IMR-90 (cell line): ENCODE data around the gene MT3. TPM values are rescaled to one million over a fixed set of nuclear protein-coding genes. Genes with fewer than 3 reads are reported as not detected.
A peak's percentile ranks its signal among the peaks of the same experiment; 100 is the strongest.

Experiments used
- ATAC-seq: fragments of 200-7000 bp; cut with Tn5 transposase; 2 replicates; pipeline ENCODE4 v1.9.1; 2020; ENCODE audit warnings: low read depth, mild to moderate bottlenecking, moderate library complexity
- BruUV-seq: library from RNA; stranded (reverse); fragments of 400-500 nt; replicated peaks from 2 replicates; lab custom pipeline; 2021; lab: Mats Ljungman, UMichigan
- CTCF ChIA-PET: fragments of 300-600 bp; formaldehyde crosslinking; extraction: SDS; loops from one replicate; lab custom pipeline; 2021; ENCODE audit warnings: antibody characterized with exemption; lab: Yijun Ruan, JAX
- POLR2A ChIA-PET: fragments of 300-600 bp; sonication (Branson Sonifier 250); formaldehyde crosslinking; loops from one replicate; lab custom pipeline; 2022; ENCODE audit warnings: antibody characterized with exemption; ENCODE audit not compliant: unreplicated experiment; lab: Charles Lee
- DNase-seq: peaks from one replicate; pipeline ENCODE4 v3.0.0; 2013
- H2AFZ ChIP-seq: replicated peaks from 2 replicates; pipeline ENCODE3; 2013; ENCODE audit warnings: low read length, mild to moderate bottlenecking; ENCODE audit not compliant: poor library complexity
- H2AK5ac ChIP-seq: 2 replicates; pipeline ENCODE4 v1.6.1; 2013; ENCODE audit warnings: low read depth, low read length, inconsistent platforms
- H2AK9ac ChIP-seq: replicated peaks from 2 replicates; pipeline ENCODE3; 2013; ENCODE audit warnings: mild to moderate bottlenecking, low read depth, low read length, moderate library complexity; ENCODE audit not compliant: poor library complexity
- H2BK120ac ChIP-seq: 2 replicates; pipeline ENCODE4 v1.6.1; 2013; ENCODE audit warnings: low read depth, low read length, inconsistent platforms
- H2BK15ac ChIP-seq: 3 replicates; pipeline ENCODE4 v1.6.1; 2013; ENCODE audit warnings: low read depth, low read length, inconsistent platforms
- H2BK20ac ChIP-seq: 2 replicates; pipeline ENCODE4 v1.6.1; 2013; ENCODE audit warnings: low read depth, mild to moderate bottlenecking, inconsistent platforms, low read length, moderate library complexity
- H2BK5ac ChIP-seq: 2 replicates; pipeline ENCODE4 v1.6.1; 2013; ENCODE audit warnings: mild to moderate bottlenecking, low read depth, low read length, inconsistent platforms; ENCODE audit not compliant: poor library complexity, severe bottlenecking
- H3K14ac ChIP-seq: replicated peaks from 2 replicates; pipeline ENCODE4 v1.6.1; 2013; ENCODE audit warnings: low read depth, low read length, inconsistent platforms
- H3K18ac ChIP-seq: 2 replicates; pipeline ENCODE4 v1.6.1; 2013; ENCODE audit warnings: low read depth, low read length, control low read depth
- H3K23ac ChIP-seq: 2 replicates; pipeline ENCODE4 v1.6.1; 2013; ENCODE audit warnings: low read depth, low read length, inconsistent platforms
- H3K27ac ChIP-seq: 2 replicates; pipeline ENCODE4 v1.5.1; 2013; ENCODE audit warnings: mild to moderate bottlenecking, control low read depth, low read length; ENCODE audit not compliant: insufficient read depth
- H3K27me3 ChIP-seq: 2 replicates; pipeline ENCODE4 v1.6.1; 2013; ENCODE audit warnings: low read length; ENCODE audit not compliant: control insufficient read depth, insufficient read depth
- H3K36me3 ChIP-seq: 2 replicates; pipeline ENCODE4 v1.6.1; 2013; ENCODE audit warnings: low read length, mixed read lengths; ENCODE audit not compliant: control insufficient read depth, insufficient read depth
- H3K4ac ChIP-seq: 2 replicates; pipeline ENCODE4 v1.6.1; 2013; ENCODE audit warnings: low read depth, low read length, inconsistent platforms
- H3K4me1 ChIP-seq: 2 replicates; pipeline ENCODE4 v1.6.1; 2013; ENCODE audit warnings: low read length, mixed read lengths; ENCODE audit not compliant: control insufficient read depth, insufficient read depth
- H3K4me2 ChIP-seq: 2 replicates; pipeline ENCODE4 v1.6.1; 2013; ENCODE audit warnings: low read depth, mild to moderate bottlenecking, control low read depth, low read length, moderate library complexity
- H3K4me3 ChIP-seq: 2 replicates; pipeline ENCODE4 v1.5.1; 2013; ENCODE audit warnings: low read depth, mild to moderate bottlenecking, control low read depth, low read length, moderate library complexity; ENCODE audit not compliant: insufficient read depth
- H3K56ac ChIP-seq: 2 replicates; pipeline ENCODE4 v1.6.1; 2013; ENCODE audit warnings: low read length, inconsistent platforms; ENCODE audit not compliant: insufficient read depth; ENCODE audit errors: extremely low read depth
- H3K79me1 ChIP-seq, 2 experiments: 2 replicates each; pipeline ENCODE4 v1.6.1; 2013; ENCODE audit warnings: low read length in 2 of 2, inconsistent platforms in 1 of 2, low read depth in 1 of 2
- H3K9ac ChIP-seq: 2 replicates; pipeline ENCODE4 v1.6.1; 2013; ENCODE audit warnings: low read depth, low read length, control low read depth
- H3K9me1 ChIP-seq: 2 replicates; pipeline ENCODE4 v1.6.1; 2013; ENCODE audit warnings: low read length, inconsistent platforms; ENCODE audit not compliant: insufficient read depth
- H3K9me3 ChIP-seq: 2 replicates; pipeline ENCODE4 v1.6.1; 2013; ENCODE audit warnings: low read length; ENCODE audit not compliant: control insufficient read depth, insufficient read depth
- H4K20me1 ChIP-seq: 2 replicates; pipeline ENCODE4 v1.6.1; 2013; ENCODE audit warnings: low read length, inconsistent platforms; ENCODE audit not compliant: insufficient read depth
- H4K5ac ChIP-seq: 2 replicates; pipeline ENCODE4 v1.6.1; 2013; ENCODE audit warnings: mild to moderate bottlenecking, low read depth, low read length, control low read depth
- H4K8ac ChIP-seq, 2 experiments: 2 replicates each; pipeline ENCODE4 v1.6.1; 2013; ENCODE audit warnings: low read depth in 2 of 2, low read length in 2 of 2, control low read depth in 1 of 2, inconsistent platforms in 1 of 2
- H4K91ac ChIP-seq: 2 replicates; pipeline ENCODE4 v1.6.1; 2013; ENCODE audit warnings: low read depth, low read length, inconsistent platforms; ENCODE audit not compliant: insufficient read depth
- BHLHE40 ChIP-seq: fragments of 150-350 bp; IDR thresholded peaks from 2 replicates; pipeline ENCODE4 v1.6.1; 2016; ENCODE audit warnings: mild to moderate bottlenecking, low read depth, low read length
- CEBPB ChIP-seq: IDR thresholded peaks from 2 replicates; pipeline ENCODE4 v1.6.1; 2012; ENCODE audit warnings: low read depth, low read length, improper control_type of control experiment
- CHD1 ChIP-seq: IDR thresholded peaks from 2 replicates; pipeline ENCODE4 v1.6.1; 2012; ENCODE audit warnings: low read depth, low read length, improper control_type of control experiment
- CTCF ChIP-seq: conservative IDR thresholded peaks from 2 replicates; pipeline ENCODE4 v1.5.1; 2012; ENCODE audit warnings: mild to moderate bottlenecking, low read depth, low read length, improper control_type of control experiment
- ELK1 ChIP-seq: fragments of 150-350 bp; IDR thresholded peaks from 2 replicates; pipeline ENCODE4 v1.6.1; 2016; ENCODE audit warnings: low read depth, mild to moderate bottlenecking, low read length, moderate library complexity, borderline replicate concordance
- FOS ChIP-seq: fragments of 150-350 bp; IDR thresholded peaks from 2 replicates; pipeline ENCODE4 v1.6.1; 2016; ENCODE audit warnings: low read depth, low read length
- MAFK ChIP-seq: IDR thresholded peaks from 2 replicates; pipeline ENCODE4 v1.6.1; 2012; ENCODE audit warnings: low read depth, low read length, improper control_type of control experiment
- MAZ ChIP-seq: IDR thresholded peaks from 2 replicates; pipeline ENCODE4 v1.6.1; 2012; ENCODE audit warnings: low read depth, mild to moderate bottlenecking, low read length, improper control_type of control experiment, moderate library complexity, borderline replicate concordance
- MXI1 ChIP-seq: IDR thresholded peaks from 2 replicates; pipeline ENCODE4 v1.6.1; 2012; ENCODE audit warnings: low read depth, mild to moderate bottlenecking, low read length, moderate library complexity, borderline replicate concordance
- NFE2L2 ChIP-seq: fragments of 150-350 bp; IDR thresholded peaks from 2 replicates; pipeline ENCODE4 v1.6.1; 2016; ENCODE audit warnings: low read depth, mild to moderate bottlenecking, low read length
- POLR2A ChIP-seq: IDR thresholded peaks from 2 replicates; pipeline ENCODE4 v1.6.1; 2012; ENCODE audit warnings: mild to moderate bottlenecking, low read depth, low read length
- RAD21 ChIP-seq: IDR thresholded peaks from 2 replicates; pipeline ENCODE4 v1.6.1; 2012; ENCODE audit warnings: low read length, improper control_type of control experiment
- RCOR1 ChIP-seq: IDR thresholded peaks from 2 replicates; pipeline ENCODE4 v1.6.1; 2012; ENCODE audit warnings: mild to moderate bottlenecking, low read length, improper control_type of control experiment; ENCODE audit not compliant: insufficient replicate concordance
- RFX5 ChIP-seq: IDR thresholded peaks from 2 replicates; pipeline ENCODE4 v1.8.0; 2012; ENCODE audit warnings: low read depth, mild to moderate bottlenecking, low read length, moderate library complexity
- SMC3 ChIP-seq: fragments of 150-350 bp; IDR thresholded peaks from 2 replicates; pipeline ENCODE4 v1.6.1; 2016; ENCODE audit warnings: low read depth, mild to moderate bottlenecking, antibody characterized with exemption, low read length, moderate library complexity
- USF2 ChIP-seq: fragments of 150-350 bp; IDR thresholded peaks from 2 replicates; pipeline ENCODE4 v1.6.1; 2017; ENCODE audit warnings: mild to moderate bottlenecking, antibody characterized with exemption, low read length, low read depth
- WGBS, 2 experiments: methylation state at CpG; one replicate each; pipeline versions ENCODE4 v1.1.5 to v1.1.7; 2013; ENCODE audit warnings: missing lambda C conversion rate in 2 of 2; ENCODE audit not compliant: insufficient read length in 1 of 2; ENCODE audit errors: extremely low coverage in 2 of 2; 5-methylcytosine and 5-hydroxymethylcytosine counted together
- dilution Hi-C: fragments of 300-500 bp; cut with HindIII; formaldehyde crosslinking; loops from one replicate; pipeline ENCODE4 v1.14.3; 2018; ENCODE audit warnings: low sequenced_read_pairs; ENCODE audit not compliant: unreplicated experiment
- in situ Hi-C: fragments of 300-500 bp; cut with MboI; formaldehyde crosslinking; loops from 3 replicates; pipeline ENCODE4 v1.14.3; 2019; ENCODE audit warnings: low sequenced_read_pairs, inconsistent platforms, mixed read lengths
- intact Hi-C: fragments of 100-400 bp; cut with micrococcal nuclease; formaldehyde crosslinking; loops from 2 replicates; pipeline ENCODE4 v1.10.0; 2022
- polyA plus RNA-seq, 3 experiments: library from polyadenylated mRNA; depleted of rRNA; stranded (reverse); fragments of >200 nt; gene quantifications; 2 replicates each; pipeline ENCODE4 v1.2.3, GENCODE V29; 2012; ENCODE audit warnings: low replicate concordance in 1 of 3
- total RNA-seq: library from RNA; depleted of rRNA; stranded (reverse); fragments of >200 nt; gene quantifications from 2 replicates; pipeline ENCODE4 v1.2.3, GENCODE V29; 2012

Gene MT3
- total and polyA plus RNA-seq, 2 of the 4 experiments (the other 2 are of a cell fraction), result 0.62 TPM; not detected in 1

GRCh38 chr16:56632156-56632847, 43.0 kb downstream of the MT3 start, which contains the start of gene MT1M:
Gene MT1M, plus strand, starts transcription at chr16:56632659. Its CDS starts 73 bp downstream, at chr16:56632732.
- no peak for DNase-seq
- Histone ChIP-seq H3K9me3 (peaks cover 2% of the 10 kb centered on the region; the same call in 1 of the 2 replicates), H3K4me1 (no peaks in the 10 kb centered on the region; the same call in 1 of the 2 replicates), H4K8ac (no peak within 1 kb of the TSS), H3K4ac (no peak within 1 kb of the TSS), H3K36me3 (no peaks in the 10 kb centered on the region), H2BK5ac (no peak within 1 kb of the TSS), H2BK120ac (no peak within 1 kb of the TSS), H3K23ac (no peak within 1 kb of the TSS), H2BK15ac (no peak within 1 kb of the TSS), H2BK20ac (no peak within 1 kb of the TSS), H3K9me1 (no peaks in the 10 kb centered on the region), H3K79me1 (no peaks in the 10 kb centered on the region), H3K14ac (no peak within 1 kb of the TSS), H3K56ac (no peak within 1 kb of the TSS), H4K20me1 (no peaks in the 10 kb centered on the region), H3K4me2 (no peak within 1 kb of the TSS), H3K9ac (no peak within 1 kb of the TSS), H2AK5ac (no peak within 1 kb of the TSS), H3K27me3 (peaks cover 60% of the 10 kb centered on the region), H2AK9ac (no peak within 1 kb of the TSS), H4K91ac (no peak within 1 kb of the TSS), H3K4me3 (no peak within 1 kb of the TSS; the same call in 1 of the 2 replicates), H2AFZ (peak within 1 kb of the TSS; percentile 56), H3K18ac (no peak within 1 kb of the TSS), H3K27ac (no peak within 1 kb of the TSS), H4K5ac (no peak within 1 kb of the TSS)
- intact Hi-C loops (no loop called here), in situ Hi-C loops (no loop called here), dilution Hi-C loops (no loop called here)
- POLR2A ChIA-PET, result no interaction called here
- CTCF ChIA-PET, result no interaction called here
- no peak for TF ChIP-seq RCOR1
- TF ChIP-seq ELK1, result no peak
- no peak for TF ChIP-seq MXI1
- no peak for TF ChIP-seq CHD1
- TF ChIP-seq POLR2A, result no peak
- no peak for TF ChIP-seq BHLHE40
- no peak for TF ChIP-seq CTCF
- no peak for TF ChIP-seq RAD21
- TF ChIP-seq NFE2L2, result no peak
- TF ChIP-seq FOS, result no peak
- no peak for TF ChIP-seq RFX5
- TF ChIP-seq SMC3, result no peak
- TF ChIP-seq MAFK, result no peak
- TF ChIP-seq CEBPB, result no peak
- no peak for TF ChIP-seq MAZ
- TF ChIP-seq USF2, result no peak
- peak; percentile 28; the same call in 1 of the 2 replicates for ATAC-seq
- 18% methylated on average over 26 of the region's 61 CpGs; no CpG with 5 or more reads in 1 of the 2 experiments for WGBS, 2 experiments
- BruUV-seq, result no TSS peak
